ENCODE data around the gene SEMA4F.
"Not testable (repeated sequence)": the region's sequence is repeated elsewhere in the genome, so short reads cannot be mapped to it uniquely, and the experiment has no call there.

The SEMA4F gene, protein sequence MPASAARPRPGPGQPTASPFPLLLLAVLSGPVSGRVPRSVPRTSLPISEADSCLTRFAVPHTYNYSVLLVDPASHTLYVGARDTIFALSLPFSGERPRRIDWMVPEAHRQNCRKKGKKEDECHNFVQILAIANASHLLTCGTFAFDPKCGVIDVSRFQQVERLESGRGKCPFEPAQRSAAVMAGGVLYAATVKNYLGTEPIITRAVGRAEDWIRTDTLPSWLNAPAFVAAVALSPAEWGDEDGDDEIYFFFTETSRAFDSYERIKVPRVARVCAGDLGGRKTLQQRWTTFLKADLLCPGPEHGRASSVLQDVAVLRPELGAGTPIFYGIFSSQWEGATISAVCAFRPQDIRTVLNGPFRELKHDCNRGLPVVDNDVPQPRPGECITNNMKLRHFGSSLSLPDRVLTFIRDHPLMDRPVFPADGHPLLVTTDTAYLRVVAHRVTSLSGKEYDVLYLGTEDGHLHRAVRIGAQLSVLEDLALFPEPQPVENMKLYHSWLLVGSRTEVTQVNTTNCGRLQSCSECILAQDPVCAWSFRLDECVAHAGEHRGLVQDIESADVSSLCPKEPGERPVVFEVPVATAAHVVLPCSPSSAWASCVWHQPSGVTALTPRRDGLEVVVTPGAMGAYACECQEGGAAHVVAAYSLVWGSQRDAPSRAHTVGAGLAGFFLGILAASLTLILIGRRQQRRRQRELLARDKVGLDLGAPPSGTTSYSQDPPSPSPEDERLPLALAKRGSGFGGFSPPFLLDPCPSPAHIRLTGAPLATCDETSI

DNA sequence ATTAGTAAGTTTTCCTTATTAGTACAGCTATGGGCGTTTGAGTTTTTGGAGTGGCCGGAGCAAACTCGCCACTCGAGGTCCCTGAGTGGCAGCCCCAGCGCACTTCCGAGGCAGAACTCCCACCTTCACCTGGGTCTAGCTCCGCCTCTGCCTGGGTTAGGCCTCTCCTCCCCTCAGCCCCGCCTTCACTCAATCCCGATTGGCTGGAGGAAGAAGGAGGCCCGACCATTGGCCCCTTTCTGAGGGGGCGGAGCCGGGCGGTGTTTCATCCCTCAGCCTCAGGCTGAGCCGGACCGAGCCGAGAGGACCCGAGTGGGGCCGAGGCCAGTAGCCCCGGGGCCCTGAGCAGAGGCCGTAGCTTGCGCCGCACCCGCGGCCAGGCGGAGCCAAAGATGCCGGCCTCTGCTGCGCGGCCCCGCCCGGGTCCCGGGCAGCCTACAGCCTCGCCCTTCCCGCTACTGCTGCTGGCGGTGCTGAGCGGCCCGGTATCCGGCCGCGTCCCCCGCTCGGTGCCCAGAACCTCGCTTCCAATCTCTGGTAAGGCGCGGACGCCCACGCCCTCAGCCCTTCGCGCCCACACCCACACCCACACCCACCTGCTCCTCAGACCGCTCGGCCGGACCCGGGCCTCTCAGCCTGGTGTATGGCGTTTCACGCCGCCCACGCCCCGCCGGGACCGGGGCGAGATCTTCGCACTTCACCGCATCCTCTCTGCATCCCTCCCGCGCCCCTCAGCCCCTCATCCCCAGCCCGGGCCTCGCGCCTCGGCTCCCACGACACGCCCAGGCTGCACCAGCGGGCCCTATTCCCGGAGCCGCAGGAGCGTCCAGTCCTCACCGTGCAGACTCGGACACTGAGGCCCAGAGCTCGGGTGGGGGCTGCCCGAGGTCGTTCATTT is at the start of gene SEMA4F:
TSS of gene SEMA4F (plus strand) at position 263 of the 898 bp plus-strand sequence. CDS start at position 393, 130 bp downstream.
- peak; percentile 95 for DNase-seq

DNA sequence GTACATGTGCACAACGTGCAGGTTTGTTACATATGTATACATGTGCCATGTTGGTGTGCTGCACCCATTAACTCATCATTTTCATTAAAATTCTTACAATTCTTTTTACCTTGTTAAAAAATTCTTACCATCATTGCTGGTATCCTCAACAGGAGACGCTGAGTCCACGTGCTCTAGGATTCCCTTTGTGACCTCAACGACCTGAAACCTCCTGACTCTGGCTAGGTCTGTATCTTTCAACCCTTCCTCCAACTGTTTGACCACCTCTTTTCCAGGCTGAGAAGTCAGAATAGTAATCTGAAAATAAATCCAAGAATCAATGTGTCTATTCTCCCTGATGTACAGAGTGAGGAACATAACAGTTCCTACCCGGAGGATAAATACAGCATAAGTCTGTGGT is 47.1 kb upstream of the SEMA4F start:
- DNase-seq = no peak

GRCh38 chr2:74617122-74617521 is 36.9 kb upstream of the SEMA4F start:
- DNase-seq = no peak

DNA sequence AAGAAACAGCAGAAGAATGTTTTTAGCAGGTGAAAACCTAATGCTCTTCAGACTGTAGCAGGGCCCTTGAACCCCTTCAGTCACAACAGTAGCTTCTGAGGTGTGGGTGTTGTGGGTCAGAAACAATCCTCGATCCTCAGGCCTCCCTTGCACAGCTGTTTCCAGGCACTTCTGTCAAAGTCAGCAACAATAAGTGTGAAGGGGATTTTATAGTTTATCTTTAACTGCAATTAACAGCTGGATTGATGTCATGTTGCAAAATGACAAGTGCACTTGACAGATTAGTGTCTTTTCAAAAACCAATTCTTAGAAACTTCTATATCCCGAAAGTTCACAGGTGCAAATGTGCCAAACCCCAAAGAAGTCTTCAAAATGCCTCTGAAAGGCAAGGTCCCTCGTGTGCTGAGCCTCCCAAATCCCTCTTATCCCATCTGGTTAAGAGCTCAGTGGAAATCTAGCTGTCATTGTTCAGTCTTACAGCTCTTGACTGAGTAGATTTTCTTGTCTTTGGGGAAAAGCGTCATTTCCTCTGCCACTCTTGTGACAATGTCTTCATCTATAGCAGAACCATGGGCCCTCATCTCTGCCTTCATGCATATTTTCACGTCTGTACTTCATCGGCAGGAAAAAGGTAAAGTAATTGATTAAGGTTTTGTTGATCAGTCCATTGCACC is 35.5 kb upstream of the SEMA4F start:
- no peak for DNase-seq

DNA sequence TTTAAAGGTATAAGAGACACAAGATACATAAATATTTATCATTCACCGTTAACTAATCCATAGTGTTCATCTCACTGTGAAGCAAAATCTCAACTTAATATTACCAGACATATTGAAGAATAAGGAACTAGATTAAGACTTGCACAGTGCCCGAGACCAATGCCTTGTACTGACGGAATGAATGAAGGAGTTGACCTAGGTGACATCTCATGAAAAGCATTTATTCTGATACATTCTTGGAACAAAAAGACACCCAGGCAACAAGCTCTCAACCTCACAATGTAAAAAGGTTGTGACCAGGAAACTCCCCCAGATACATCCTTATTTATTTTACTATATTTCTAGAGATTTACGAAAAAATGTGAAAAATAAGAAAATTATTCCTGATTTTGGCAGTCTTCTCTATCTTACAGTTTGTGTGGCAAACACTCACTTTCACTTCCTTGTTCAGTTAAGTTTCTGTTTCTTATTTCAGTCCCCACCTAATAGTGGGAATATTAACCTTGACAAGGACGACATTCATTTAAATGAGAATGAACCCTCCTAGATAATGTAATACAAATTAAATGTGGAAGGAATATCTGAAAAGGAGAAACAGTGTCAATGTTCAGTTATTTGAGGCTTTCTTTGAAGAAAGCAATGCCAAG is 34.3 kb upstream of the SEMA4F start:
- DNase-seq = no peak

- DNase-seq = no peak
Measured at GRCh38 chr2:74620671-74621070, 33.4 kb upstream of the SEMA4F start.

DNA sequence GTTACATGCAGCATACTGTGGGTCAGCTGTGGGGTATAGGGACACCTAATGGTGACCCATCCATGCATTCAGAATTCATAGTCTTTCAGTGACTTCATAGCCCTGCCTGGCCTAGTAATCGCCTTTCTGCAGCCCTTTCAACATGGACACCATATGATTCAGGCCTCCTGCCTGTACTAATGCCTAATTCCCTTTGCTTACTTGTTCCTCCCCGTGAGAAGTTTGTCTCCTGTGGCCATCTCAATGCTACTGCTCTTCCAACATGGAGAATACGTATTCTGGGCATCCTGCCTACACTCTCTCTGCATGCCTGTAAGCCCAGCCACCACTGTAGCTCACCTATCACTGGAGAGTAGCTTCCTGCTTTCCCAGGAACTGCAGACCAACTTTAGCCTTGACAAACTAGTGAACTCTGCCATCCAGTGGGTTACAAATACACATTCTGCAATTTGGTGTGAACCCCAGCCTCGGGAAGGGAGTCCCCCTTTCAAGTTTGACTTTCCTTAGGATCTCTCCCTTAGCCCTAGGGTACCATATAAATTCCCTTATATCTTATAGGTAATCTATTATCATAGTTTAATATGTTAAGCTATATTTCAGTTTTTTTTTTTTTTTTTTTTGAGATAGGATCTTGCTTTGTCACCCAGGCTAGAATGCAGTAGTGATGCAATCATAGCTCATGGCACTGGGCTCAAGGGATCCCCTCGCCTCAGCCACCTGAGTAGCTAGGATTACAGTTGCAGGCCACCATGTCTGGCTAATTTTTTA is 28.2 kb upstream of the SEMA4F start:
- DNase-seq = no peak

DNA sequence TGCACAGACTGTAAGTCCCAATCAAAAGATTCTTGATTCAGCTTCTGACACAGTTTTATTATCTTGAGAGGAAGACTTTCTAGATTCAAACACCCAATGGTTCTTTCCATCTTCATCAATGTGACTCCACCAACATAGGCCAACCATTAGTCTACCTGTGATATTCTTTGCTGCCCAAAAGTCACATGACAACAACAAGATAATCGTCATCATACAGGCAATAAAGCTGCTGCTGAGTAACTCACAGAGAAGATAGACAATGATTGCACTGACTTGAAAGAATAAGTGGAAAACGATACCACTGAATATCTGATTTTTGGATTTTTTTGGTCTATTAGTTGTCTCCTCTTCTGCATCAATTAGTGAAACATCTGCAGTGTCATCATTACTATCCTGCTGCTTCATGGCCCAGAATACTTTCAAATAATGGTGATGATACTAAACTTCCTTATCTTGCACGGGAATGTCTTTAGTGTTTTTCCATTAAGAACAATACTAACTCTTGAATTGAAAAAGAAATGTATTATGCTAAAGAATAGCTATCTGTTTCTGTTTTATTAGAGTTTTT is 25.4 kb upstream of the SEMA4F start:
- no peak for DNase-seq

- DNase-seq = not testable (repeated sequence)
Measured at GRCh38 chr2:74630454-74630853, 23.6 kb upstream of the SEMA4F start.

DNA sequence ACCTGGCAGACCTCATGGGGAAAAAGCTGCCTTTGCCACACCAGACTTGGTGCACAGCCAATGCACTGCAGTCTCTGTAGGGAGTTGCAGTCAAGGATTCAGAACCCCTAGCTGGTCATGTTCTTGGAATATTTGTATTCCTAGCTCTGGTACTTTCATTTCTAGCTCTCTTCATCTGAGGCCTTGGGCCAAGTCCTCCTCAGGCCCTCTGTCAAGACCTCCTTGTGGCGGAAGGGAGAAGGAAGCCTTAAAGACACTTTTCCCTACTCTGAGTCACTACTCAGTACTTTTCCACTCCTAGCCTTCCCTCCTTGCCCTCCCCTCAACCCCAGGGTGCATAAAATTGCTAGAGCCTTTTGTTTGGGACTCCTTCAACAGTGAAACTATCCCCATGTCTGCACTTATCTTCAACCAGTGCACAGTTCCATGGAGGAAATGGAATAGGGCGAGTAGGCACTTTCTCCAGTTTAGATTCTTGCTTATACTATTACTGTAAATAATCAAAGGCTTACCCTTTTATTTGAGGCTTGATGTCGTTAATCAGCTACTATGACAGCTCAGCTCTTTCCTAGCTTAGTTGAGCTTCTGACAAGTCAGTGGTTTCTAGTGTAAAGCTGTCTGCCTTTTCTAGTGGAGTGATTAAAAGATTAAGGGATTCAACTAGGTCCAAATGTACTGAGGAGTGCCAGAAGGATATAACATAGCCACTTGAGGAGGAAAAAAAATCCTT is 21.7 kb upstream of the SEMA4F start:
- DNase-seq = no peak

DNA sequence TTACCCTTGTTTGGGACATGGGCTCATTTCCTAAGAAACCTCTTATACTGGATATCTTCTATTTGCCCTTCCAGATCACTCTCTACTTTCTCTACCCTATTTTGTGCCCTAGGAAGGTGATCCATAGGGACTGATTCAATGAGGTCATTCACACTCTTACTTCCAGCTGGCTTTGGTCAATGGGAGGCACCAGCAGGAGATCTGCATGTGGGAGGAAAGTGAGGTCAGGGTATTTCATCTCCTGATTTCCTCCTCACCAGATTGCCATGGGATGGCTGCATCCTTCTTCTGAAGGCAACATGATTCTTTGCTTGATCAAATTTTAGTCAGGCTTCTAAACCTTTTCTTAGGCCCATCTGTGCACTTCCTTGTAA is 21.1 kb upstream of the SEMA4F start:
- DNase-seq = no peak

GRCh38 chr2:74639550-74639949 is 14.5 kb upstream of the SEMA4F start:
- no peak for DNase-seq

DNA sequence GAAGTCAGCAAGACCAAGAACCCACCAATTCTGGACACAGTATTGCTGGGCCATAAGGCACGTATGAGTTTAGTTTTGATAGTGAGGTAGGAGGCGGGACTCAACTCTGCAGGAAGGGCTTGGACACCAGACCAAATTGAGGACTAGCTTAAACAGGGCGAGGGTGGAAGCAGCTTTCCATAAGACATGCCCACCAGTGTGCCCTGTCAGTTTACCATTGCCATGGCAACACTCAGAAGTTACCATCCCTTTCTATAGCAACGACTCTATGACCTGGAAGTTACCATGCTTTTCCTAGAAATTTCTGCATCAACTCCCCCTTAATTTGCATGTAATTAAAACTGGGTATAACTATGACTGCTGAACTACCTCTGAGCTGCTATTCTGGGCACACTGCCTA is 8.7 kb upstream of the SEMA4F start:
- DNase-seq = no peak

DNA sequence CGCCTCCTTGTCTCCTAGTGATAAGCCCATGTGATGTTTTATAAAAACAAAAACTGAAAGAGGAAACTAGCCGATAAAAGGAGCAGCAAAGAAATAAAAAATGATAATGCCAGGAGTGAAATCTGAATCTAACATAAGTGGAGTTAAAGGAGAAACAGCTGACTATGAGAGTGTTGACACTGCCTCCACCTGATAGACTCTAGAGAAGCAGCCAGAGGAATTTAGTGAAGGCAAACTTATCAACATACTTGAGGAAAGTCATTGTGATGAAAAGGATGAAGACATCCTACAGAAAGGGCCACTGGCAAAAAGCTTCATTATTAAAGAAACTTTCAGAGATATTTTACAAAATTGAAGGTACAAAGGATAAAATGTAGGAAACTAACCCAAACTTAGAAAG is 7.8 kb upstream of the SEMA4F start:
- no peak for DNase-seq

- DNase-seq = no peak
Measured at GRCh38 chr2:74646834-74647482, 7.1 kb upstream of the SEMA4F start.

DNA sequence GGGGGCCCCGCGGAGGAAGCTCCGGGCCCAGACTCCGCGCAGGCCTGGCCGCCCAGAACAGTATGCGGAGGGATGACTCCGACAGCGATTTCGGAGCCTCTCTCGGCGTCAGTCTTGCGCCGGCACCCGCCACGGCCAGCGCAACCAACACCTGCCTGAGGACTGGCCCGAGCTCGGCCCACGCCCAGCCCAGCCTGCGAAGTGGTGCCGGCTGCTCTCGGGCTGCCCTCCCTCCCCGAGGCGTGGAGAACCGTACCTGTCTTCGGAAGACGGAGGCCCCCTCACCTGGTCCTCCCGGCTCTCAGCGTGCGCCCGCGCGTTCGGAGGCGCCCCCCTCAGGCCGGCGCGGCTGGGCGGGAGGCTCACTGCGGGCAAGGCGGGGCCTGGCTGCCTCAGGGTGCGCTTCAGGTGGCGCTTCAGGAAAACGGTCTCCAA is 6.0 kb upstream of the SEMA4F start, which contains the start of gene M1AP:
TSS of gene M1AP (minus strand) at position 322 of the 435 bp plus-strand sequence. CDS start 8,055 bp downstream, outside the sequence.
- DNase-seq = no peak

- DNase-seq = no peak
Measured at GRCh38 chr2:74653589-74653984, 460 bp upstream of the SEMA4F start.

GRCh38 chr2:74655579-74655978 is 1.5 kb downstream of the SEMA4F start:
- DNase-seq = no peak

GRCh38 chr2:74658516-74658915 is 4.5 kb downstream of the SEMA4F start:
- no peak for DNase-seq
